Eye (tissue), 1 donor: ENCODE measurements around the gene ANO1.
A peak's percentile ranks its signal among the peaks of the same experiment; 100 is the strongest.

Source experiments
- DNase-seq: peaks from one replicate; pipeline ENCODE4 v3.0.0-alpha.2; 2015

Gene ANO1

GRCh38 chr11:70099578-70100279 lies 21.6 kb downstream of the ANO1 start:
- no peak for DNase-seq

- no peak for DNase-seq
These were observed 22.1 kb downstream of the ANO1 start for GRCh38 chr11:70100280-70100603.

GRCh38 chr11:70100791-70101190 lies 22.7 kb downstream of the ANO1 start:
- no peak for DNase-seq

GRCh38 chr11:70103256-70103975 lies 25.3 kb downstream of the ANO1 start:
- no peak for DNase-seq

- peak; percentile 30 for DNase-seq
These were observed 26.3 kb downstream of the ANO1 start for GRCh38 chr11:70104419-70104818.

- DNase-seq = no peak
These were observed 26.8 kb downstream of the ANO1 start for GRCh38 chr11:70104961-70105360.

GRCh38 chr11:70105369-70105754 lies 27.2 kb downstream of the ANO1 start:
- no peak for DNase-seq

GRCh38 chr11:70105755-70106571 lies 27.8 kb downstream of the ANO1 start:
- peak; percentile 80 for DNase-seq

GRCh38 chr11:70106757-70107156 lies 28.6 kb downstream of the ANO1 start:
- DNase-seq = no peak

- no peak for DNase-seq
These were observed 29.1 kb downstream of the ANO1 start for GRCh38 chr11:70107191-70107590.

- no peak for DNase-seq
These were observed 29.6 kb downstream of the ANO1 start for GRCh38 chr11:70107756-70108155.

GRCh38 chr11:70108250-70108649 lies 30.1 kb downstream of the ANO1 start:
- peak; percentile 20 for DNase-seq

GRCh38 chr11:70109006-70109405 lies 30.9 kb downstream of the ANO1 start:
- peak; percentile 56 for DNase-seq

- DNase-seq = no peak
These were observed 31.8 kb downstream of the ANO1 start for GRCh38 chr11:70109903-70110302.

- DNase-seq = no peak
These were observed 32.5 kb downstream of the ANO1 start for GRCh38 chr11:70110538-70111055.

- DNase-seq = peak; percentile 65
These were observed 33.3 kb downstream of the ANO1 start for GRCh38 chr11:70111269-70112016.

- peak; percentile 56 for DNase-seq
These were observed 33.9 kb downstream of the ANO1 start for GRCh38 chr11:70112017-70112434.

- no peak for DNase-seq
These were observed 35.7 kb downstream of the ANO1 start for GRCh38 chr11:70113801-70114200.

GRCh38 chr11:70115778-70116177 lies 37.7 kb downstream of the ANO1 start:
- DNase-seq = no peak

- DNase-seq = no peak
These were observed 38.4 kb downstream of the ANO1 start for GRCh38 chr11:70116386-70117065.

- no peak for DNase-seq
These were observed 39.5 kb downstream of the ANO1 start for GRCh38 chr11:70117567-70118145.

GRCh38 chr11:70118642-70119041 lies 40.5 kb downstream of the ANO1 start:
- DNase-seq = no peak
